IMR-90 (cell line): Measurements from ENCODE around the gene RAD23B. TPM values are rescaled to one million over a fixed set of nuclear protein-coding genes. Genes with fewer than 3 reads are reported as not detected.

Experiments
- ATAC-seq: fragments of 200-7000 bp; cut with Tn5 transposase; 2 replicates; pipeline ENCODE4 v1.9.1; 2020; ENCODE audit warnings: low read depth, mild to moderate bottlenecking, moderate library complexity
- BruUV-seq: library from RNA; stranded (reverse); fragments of 400-500 nt; replicated peaks from 2 replicates; lab custom pipeline; 2021; lab: Mats Ljungman, UMichigan
- CTCF ChIA-PET: fragments of 300-600 bp; formaldehyde crosslinking; extraction: SDS; loops from one replicate; lab custom pipeline; 2021; ENCODE audit warnings: antibody characterized with exemption; lab: Yijun Ruan, JAX
- POLR2A ChIA-PET: fragments of 300-600 bp; sonication (Branson Sonifier 250); formaldehyde crosslinking; loops from one replicate; lab custom pipeline; 2022; ENCODE audit warnings: antibody characterized with exemption; ENCODE audit not compliant: unreplicated experiment; lab: Charles Lee
- DNase-seq: peaks from one replicate; pipeline ENCODE4 v3.0.0; 2013
- H2AFZ ChIP-seq: replicated peaks from 2 replicates; pipeline ENCODE3; 2013; ENCODE audit warnings: low read length, mild to moderate bottlenecking; ENCODE audit not compliant: poor library complexity
- H2AK5ac ChIP-seq: 2 replicates; pipeline ENCODE4 v1.6.1; 2013; ENCODE audit warnings: low read depth, low read length, inconsistent platforms
- H2AK9ac ChIP-seq: replicated peaks from 2 replicates; pipeline ENCODE3; 2013; ENCODE audit warnings: mild to moderate bottlenecking, low read depth, low read length, moderate library complexity; ENCODE audit not compliant: poor library complexity
- H2BK120ac ChIP-seq: 2 replicates; pipeline ENCODE4 v1.6.1; 2013; ENCODE audit warnings: low read depth, low read length, inconsistent platforms
- H2BK15ac ChIP-seq: 3 replicates; pipeline ENCODE4 v1.6.1; 2013; ENCODE audit warnings: low read depth, low read length, inconsistent platforms
- H2BK20ac ChIP-seq: 2 replicates; pipeline ENCODE4 v1.6.1; 2013; ENCODE audit warnings: low read depth, mild to moderate bottlenecking, inconsistent platforms, low read length, moderate library complexity
- H2BK5ac ChIP-seq: 2 replicates; pipeline ENCODE4 v1.6.1; 2013; ENCODE audit warnings: mild to moderate bottlenecking, low read depth, low read length, inconsistent platforms; ENCODE audit not compliant: poor library complexity, severe bottlenecking
- H3K14ac ChIP-seq: replicated peaks from 2 replicates; pipeline ENCODE4 v1.6.1; 2013; ENCODE audit warnings: low read depth, low read length, inconsistent platforms
- H3K18ac ChIP-seq: 2 replicates; pipeline ENCODE4 v1.6.1; 2013; ENCODE audit warnings: low read depth, low read length, control low read depth
- H3K23ac ChIP-seq: 2 replicates; pipeline ENCODE4 v1.6.1; 2013; ENCODE audit warnings: low read depth, low read length, inconsistent platforms
- H3K27ac ChIP-seq: 2 replicates; pipeline ENCODE4 v1.5.1; 2013; ENCODE audit warnings: mild to moderate bottlenecking, control low read depth, low read length; ENCODE audit not compliant: insufficient read depth
- H3K27me3 ChIP-seq: 2 replicates; pipeline ENCODE4 v1.6.1; 2013; ENCODE audit warnings: low read length; ENCODE audit not compliant: control insufficient read depth, insufficient read depth
- H3K36me3 ChIP-seq: 2 replicates; pipeline ENCODE4 v1.6.1; 2013; ENCODE audit warnings: low read length, mixed read lengths; ENCODE audit not compliant: control insufficient read depth, insufficient read depth
- H3K4ac ChIP-seq: 2 replicates; pipeline ENCODE4 v1.6.1; 2013; ENCODE audit warnings: low read depth, low read length, inconsistent platforms
- H3K4me1 ChIP-seq: 2 replicates; pipeline ENCODE4 v1.6.1; 2013; ENCODE audit warnings: low read length, mixed read lengths; ENCODE audit not compliant: control insufficient read depth, insufficient read depth
- H3K4me2 ChIP-seq: 2 replicates; pipeline ENCODE4 v1.6.1; 2013; ENCODE audit warnings: low read depth, mild to moderate bottlenecking, control low read depth, low read length, moderate library complexity
- H3K4me3 ChIP-seq: 2 replicates; pipeline ENCODE4 v1.5.1; 2013; ENCODE audit warnings: low read depth, mild to moderate bottlenecking, control low read depth, low read length, moderate library complexity; ENCODE audit not compliant: insufficient read depth
- H3K56ac ChIP-seq: 2 replicates; pipeline ENCODE4 v1.6.1; 2013; ENCODE audit warnings: low read length, inconsistent platforms; ENCODE audit not compliant: insufficient read depth; ENCODE audit errors: extremely low read depth
- H3K79me1 ChIP-seq, 2 experiments: 2 replicates each; pipeline ENCODE4 v1.6.1; 2013; ENCODE audit warnings: low read length in 2 of 2, inconsistent platforms in 1 of 2, low read depth in 1 of 2
- H3K9ac ChIP-seq: 2 replicates; pipeline ENCODE4 v1.6.1; 2013; ENCODE audit warnings: low read depth, low read length, control low read depth
- H3K9me1 ChIP-seq: 2 replicates; pipeline ENCODE4 v1.6.1; 2013; ENCODE audit warnings: low read length, inconsistent platforms; ENCODE audit not compliant: insufficient read depth
- H3K9me3 ChIP-seq: 2 replicates; pipeline ENCODE4 v1.6.1; 2013; ENCODE audit warnings: low read length; ENCODE audit not compliant: control insufficient read depth, insufficient read depth
- H4K20me1 ChIP-seq: 2 replicates; pipeline ENCODE4 v1.6.1; 2013; ENCODE audit warnings: low read length, inconsistent platforms; ENCODE audit not compliant: insufficient read depth
- H4K5ac ChIP-seq: 2 replicates; pipeline ENCODE4 v1.6.1; 2013; ENCODE audit warnings: mild to moderate bottlenecking, low read depth, low read length, control low read depth
- H4K8ac ChIP-seq, 2 experiments: 2 replicates each; pipeline ENCODE4 v1.6.1; 2013; ENCODE audit warnings: low read depth in 2 of 2, low read length in 2 of 2, control low read depth in 1 of 2, inconsistent platforms in 1 of 2
- H4K91ac ChIP-seq: 2 replicates; pipeline ENCODE4 v1.6.1; 2013; ENCODE audit warnings: low read depth, low read length, inconsistent platforms; ENCODE audit not compliant: insufficient read depth
- BHLHE40 ChIP-seq: fragments of 150-350 bp; IDR thresholded peaks from 2 replicates; pipeline ENCODE4 v1.6.1; 2016; ENCODE audit warnings: mild to moderate bottlenecking, low read depth, low read length
- CEBPB ChIP-seq: IDR thresholded peaks from 2 replicates; pipeline ENCODE4 v1.6.1; 2012; ENCODE audit warnings: low read depth, low read length, improper control_type of control experiment
- CHD1 ChIP-seq: IDR thresholded peaks from 2 replicates; pipeline ENCODE4 v1.6.1; 2012; ENCODE audit warnings: low read depth, low read length, improper control_type of control experiment
- FOS ChIP-seq: fragments of 150-350 bp; IDR thresholded peaks from 2 replicates; pipeline ENCODE4 v1.6.1; 2016; ENCODE audit warnings: low read depth, low read length
- MAFK ChIP-seq: IDR thresholded peaks from 2 replicates; pipeline ENCODE4 v1.6.1; 2012; ENCODE audit warnings: low read depth, low read length, improper control_type of control experiment
- MAZ ChIP-seq: IDR thresholded peaks from 2 replicates; pipeline ENCODE4 v1.6.1; 2012; ENCODE audit warnings: low read depth, mild to moderate bottlenecking, low read length, improper control_type of control experiment, moderate library complexity, borderline replicate concordance
- MXI1 ChIP-seq: IDR thresholded peaks from 2 replicates; pipeline ENCODE4 v1.6.1; 2012; ENCODE audit warnings: low read depth, mild to moderate bottlenecking, low read length, moderate library complexity, borderline replicate concordance
- NFE2L2 ChIP-seq: fragments of 150-350 bp; IDR thresholded peaks from 2 replicates; pipeline ENCODE4 v1.6.1; 2016; ENCODE audit warnings: low read depth, mild to moderate bottlenecking, low read length
- POLR2A ChIP-seq: IDR thresholded peaks from 2 replicates; pipeline ENCODE4 v1.6.1; 2012; ENCODE audit warnings: mild to moderate bottlenecking, low read depth, low read length
- RAD21 ChIP-seq: IDR thresholded peaks from 2 replicates; pipeline ENCODE4 v1.6.1; 2012; ENCODE audit warnings: low read length, improper control_type of control experiment
- RCOR1 ChIP-seq: IDR thresholded peaks from 2 replicates; pipeline ENCODE4 v1.6.1; 2012; ENCODE audit warnings: mild to moderate bottlenecking, low read length, improper control_type of control experiment; ENCODE audit not compliant: insufficient replicate concordance
- RFX5 ChIP-seq: IDR thresholded peaks from 2 replicates; pipeline ENCODE4 v1.8.0; 2012; ENCODE audit warnings: low read depth, mild to moderate bottlenecking, low read length, moderate library complexity
- SMC3 ChIP-seq: fragments of 150-350 bp; IDR thresholded peaks from 2 replicates; pipeline ENCODE4 v1.6.1; 2016; ENCODE audit warnings: low read depth, mild to moderate bottlenecking, antibody characterized with exemption, low read length, moderate library complexity
- WGBS, 2 experiments: methylation state at CpG; one replicate each; pipeline versions ENCODE4 v1.1.5 to v1.1.7; 2013; ENCODE audit warnings: missing lambda C conversion rate in 2 of 2; ENCODE audit not compliant: insufficient read length in 1 of 2; ENCODE audit errors: extremely low coverage in 2 of 2; 5-methylcytosine and 5-hydroxymethylcytosine counted together
- dilution Hi-C: fragments of 300-500 bp; cut with HindIII; formaldehyde crosslinking; loops from one replicate; pipeline ENCODE4 v1.14.3; 2018; ENCODE audit warnings: low sequenced_read_pairs; ENCODE audit not compliant: unreplicated experiment
- in situ Hi-C: fragments of 300-500 bp; cut with MboI; formaldehyde crosslinking; loops from 3 replicates; pipeline ENCODE4 v1.14.3; 2019; ENCODE audit warnings: low sequenced_read_pairs, inconsistent platforms, mixed read lengths
- intact Hi-C: fragments of 100-400 bp; cut with micrococcal nuclease; formaldehyde crosslinking; loops from 2 replicates; pipeline ENCODE4 v1.10.0; 2022
- polyA plus RNA-seq, 3 experiments: library from polyadenylated mRNA; depleted of rRNA; stranded (reverse); fragments of >200 nt; gene quantifications; 2 replicates each; pipeline ENCODE4 v1.2.3, GENCODE V29; 2012; ENCODE audit warnings: low replicate concordance in 1 of 3
- total RNA-seq: library from RNA; depleted of rRNA; stranded (reverse); fragments of >200 nt; gene quantifications from 2 replicates; pipeline ENCODE4 v1.2.3, GENCODE V29; 2012
- TF ChIP-seq, protein P1 (sequence below): fragments of 150-350 bp; IDR thresholded peaks from 2 replicates; pipeline ENCODE4 v1.6.1; 2017; ENCODE audit warnings: mild to moderate bottlenecking, antibody characterized with exemption, low read length, low read depth
- TF ChIP-seq, protein P2 (sequence below): conservative IDR thresholded peaks from 2 replicates; pipeline ENCODE4 v1.5.1; 2012; ENCODE audit warnings: mild to moderate bottlenecking, low read depth, low read length, improper control_type of control experiment
- TF ChIP-seq, protein P3 (sequence below): fragments of 150-350 bp; IDR thresholded peaks from 2 replicates; pipeline ENCODE4 v1.6.1; 2016; ENCODE audit warnings: low read depth, mild to moderate bottlenecking, low read length, moderate library complexity, borderline replicate concordance

RAD23B gene
- total and polyA plus RNA-seq, 2 of the 4 experiments (the other 2 are of a cell fraction) = 126 to 148 TPM

DNA sequence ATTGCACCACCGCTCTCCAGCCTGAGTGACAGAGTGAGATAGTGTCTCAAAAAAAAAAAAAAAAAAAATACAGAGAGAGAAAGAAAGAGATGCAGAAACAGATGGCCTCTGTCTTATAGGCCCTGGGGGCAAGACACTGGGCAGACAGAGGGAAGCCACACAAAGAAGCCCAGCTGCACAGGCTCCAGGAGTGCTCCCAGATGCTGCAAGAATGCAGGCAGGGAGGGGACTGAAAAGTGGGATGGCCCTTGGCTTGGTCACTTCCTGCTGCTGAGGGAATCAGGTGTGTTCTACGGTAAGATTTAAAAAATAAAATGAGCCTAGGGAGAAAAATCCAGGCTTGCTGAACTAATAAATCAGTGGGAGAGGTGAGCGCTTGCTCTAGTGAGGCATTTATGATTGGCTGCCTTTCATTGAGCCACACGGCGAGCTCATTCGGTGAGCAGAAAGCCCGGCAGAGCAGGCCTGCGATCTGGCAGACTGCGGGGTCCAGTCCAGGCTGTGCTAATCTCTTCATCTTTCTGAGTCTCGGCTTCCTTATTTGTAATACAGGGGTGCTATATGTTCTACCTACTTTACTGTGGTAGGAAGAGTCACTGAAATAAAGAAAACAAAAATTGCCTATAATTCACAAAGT lies 80.6 kb downstream of the RAD23B start:
- POLR2A ChIA-PET = no interaction called here
- in situ Hi-C loops = no loop called here
- no peak for DNase-seq

More for the DNA sequence above, 80.6 kb downstream of the RAD23B start:
- Histone ChIP-seq H2AK9ac (no peak overlapping the region), H2BK20ac (no peak overlapping the region), H3K18ac (no peak overlapping the region), H2AK5ac (no peak overlapping the region), H3K9me1 (no peaks in the 10 kb centered on the region), H4K91ac (no peak overlapping the region), H2BK120ac (no peak overlapping the region), H3K27ac (no peak overlapping the region), H2BK15ac (no peak overlapping the region), H3K36me3 (no peaks in the 10 kb centered on the region), H2BK5ac (no peak overlapping the region), H3K4me2 (no peak overlapping the region), H3K9me3 (no peaks in the 10 kb centered on the region), H3K9ac (no peak overlapping the region), H4K20me1 (no peaks in the 10 kb centered on the region), H3K56ac (no peak overlapping the region), H3K79me1 (no peaks in the 10 kb centered on the region), H3K4me1 (no peaks in the 10 kb centered on the region), H3K27me3 (no peaks in the 10 kb centered on the region), H3K23ac (no peak overlapping the region), H4K5ac (no peak overlapping the region), H3K4ac (no peak overlapping the region), H4K8ac (no peak overlapping the region), H3K4me3 (no peak overlapping the region), H2AFZ (no peak overlapping the region), H3K14ac (no peak overlapping the region)
- TF ChIP-seq BHLHE40 (no peak), MAZ (no peak), NFE2L2 (no peak), RCOR1 (no peak), MAFK (no peak), SMC3 (no peak), CHD1 (no peak), MXI1 (no peak), RFX5 (no peak), POLR2A (no peak), CEBPB (no peak), FOS (no peak), RAD21 (no peak)
- TF ChIP-seq, protein P1, sequence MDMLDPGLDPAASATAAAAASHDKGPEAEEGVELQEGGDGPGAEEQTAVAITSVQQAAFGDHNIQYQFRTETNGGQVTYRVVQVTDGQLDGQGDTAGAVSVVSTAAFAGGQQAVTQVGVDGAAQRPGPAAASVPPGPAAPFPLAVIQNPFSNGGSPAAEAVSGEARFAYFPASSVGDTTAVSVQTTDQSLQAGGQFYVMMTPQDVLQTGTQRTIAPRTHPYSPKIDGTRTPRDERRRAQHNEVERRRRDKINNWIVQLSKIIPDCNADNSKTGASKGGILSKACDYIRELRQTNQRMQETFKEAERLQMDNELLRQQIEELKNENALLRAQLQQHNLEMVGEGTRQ = no peak
- TF ChIP-seq, protein P2, sequence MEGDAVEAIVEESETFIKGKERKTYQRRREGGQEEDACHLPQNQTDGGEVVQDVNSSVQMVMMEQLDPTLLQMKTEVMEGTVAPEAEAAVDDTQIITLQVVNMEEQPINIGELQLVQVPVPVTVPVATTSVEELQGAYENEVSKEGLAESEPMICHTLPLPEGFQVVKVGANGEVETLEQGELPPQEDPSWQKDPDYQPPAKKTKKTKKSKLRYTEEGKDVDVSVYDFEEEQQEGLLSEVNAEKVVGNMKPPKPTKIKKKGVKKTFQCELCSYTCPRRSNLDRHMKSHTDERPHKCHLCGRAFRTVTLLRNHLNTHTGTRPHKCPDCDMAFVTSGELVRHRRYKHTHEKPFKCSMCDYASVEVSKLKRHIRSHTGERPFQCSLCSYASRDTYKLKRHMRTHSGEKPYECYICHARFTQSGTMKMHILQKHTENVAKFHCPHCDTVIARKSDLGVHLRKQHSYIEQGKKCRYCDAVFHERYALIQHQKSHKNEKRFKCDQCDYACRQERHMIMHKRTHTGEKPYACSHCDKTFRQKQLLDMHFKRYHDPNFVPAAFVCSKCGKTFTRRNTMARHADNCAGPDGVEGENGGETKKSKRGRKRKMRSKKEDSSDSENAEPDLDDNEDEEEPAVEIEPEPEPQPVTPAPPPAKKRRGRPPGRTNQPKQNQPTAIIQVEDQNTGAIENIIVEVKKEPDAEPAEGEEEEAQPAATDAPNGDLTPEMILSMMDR = no peak
- TF ChIP-seq, protein P3, sequence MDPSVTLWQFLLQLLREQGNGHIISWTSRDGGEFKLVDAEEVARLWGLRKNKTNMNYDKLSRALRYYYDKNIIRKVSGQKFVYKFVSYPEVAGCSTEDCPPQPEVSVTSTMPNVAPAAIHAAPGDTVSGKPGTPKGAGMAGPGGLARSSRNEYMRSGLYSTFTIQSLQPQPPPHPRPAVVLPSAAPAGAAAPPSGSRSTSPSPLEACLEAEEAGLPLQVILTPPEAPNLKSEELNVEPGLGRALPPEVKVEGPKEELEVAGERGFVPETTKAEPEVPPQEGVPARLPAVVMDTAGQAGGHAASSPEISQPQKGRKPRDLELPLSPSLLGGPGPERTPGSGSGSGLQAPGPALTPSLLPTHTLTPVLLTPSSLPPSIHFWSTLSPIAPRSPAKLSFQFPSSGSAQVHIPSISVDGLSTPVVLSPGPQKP = no peak
- dilution Hi-C loops (no loop called here), intact Hi-C loops (no loop called here)
- BruUV-seq = no TSS peak
- CTCF ChIA-PET = interaction anchor here (0.6 kb wide), 1 partner anchor 82 kb away, joined by 3 read pairs; no protein-coding TSS in a partner anchor
- 0 out of 2 replicates have a peak, but pooled peaks have one; percentile 29 for ATAC-seq
- WGBS, 2 experiments = 79% methylated on average over 6 of the region's 10 CpGs; no CpG with 5 or more reads in 1 of the 2 experiments
